GM21528 (cell line): ENCODE results near the gene SPTBN1.

Experiments
- ATAC-seq: cut with Tn5 transposase; IDR thresholded peaks from one replicate; pipeline ENCODE4 v1.9.1; 2021; ENCODE audit warnings: mild to moderate bottlenecking, moderate library complexity; ENCODE audit not compliant: unreplicated experiment, low FRiP score

SPTBN1 gene

DNA sequence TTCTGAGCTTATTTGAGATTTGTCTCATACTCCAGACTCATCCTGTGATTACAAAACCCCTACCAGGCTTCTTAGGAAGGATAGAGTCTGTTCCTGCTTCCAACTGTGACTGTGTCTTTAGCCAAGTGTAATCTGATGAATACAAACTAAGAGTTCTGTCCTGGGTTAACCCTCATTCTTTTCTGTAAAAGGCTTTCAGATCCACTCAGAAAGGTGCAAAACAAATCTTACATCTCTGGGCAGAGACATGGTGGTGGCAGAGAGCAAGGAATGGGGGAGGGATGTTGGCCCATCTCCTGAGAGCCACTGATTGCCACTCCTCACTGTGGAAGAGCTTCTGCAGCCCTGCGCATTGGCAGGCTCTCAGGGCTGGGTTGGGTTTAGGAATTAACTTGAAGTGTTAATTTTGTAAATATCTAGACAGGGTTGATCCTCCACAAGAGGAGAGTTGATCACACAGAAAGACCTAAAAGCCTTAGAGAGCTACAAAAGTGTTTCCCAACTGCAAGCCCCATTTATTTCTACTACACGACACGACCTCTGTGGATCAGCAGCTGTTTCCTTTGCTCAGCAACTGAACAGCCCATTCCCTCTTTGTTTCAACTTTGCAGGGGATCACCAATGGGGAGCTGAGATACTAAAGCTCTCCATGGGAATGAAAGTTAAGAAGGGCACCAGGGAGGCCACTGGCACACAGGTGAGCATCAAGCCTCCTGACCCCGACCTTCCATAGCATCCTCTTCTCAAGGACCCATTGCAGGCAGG, 23.7 kb upstream of the SPTBN1 start:
- no peak for ATAC-seq

GRCh38 chr2:54434229-54434628, 21.9 kb upstream of the SPTBN1 start:
- no peak for ATAC-seq

DNA sequence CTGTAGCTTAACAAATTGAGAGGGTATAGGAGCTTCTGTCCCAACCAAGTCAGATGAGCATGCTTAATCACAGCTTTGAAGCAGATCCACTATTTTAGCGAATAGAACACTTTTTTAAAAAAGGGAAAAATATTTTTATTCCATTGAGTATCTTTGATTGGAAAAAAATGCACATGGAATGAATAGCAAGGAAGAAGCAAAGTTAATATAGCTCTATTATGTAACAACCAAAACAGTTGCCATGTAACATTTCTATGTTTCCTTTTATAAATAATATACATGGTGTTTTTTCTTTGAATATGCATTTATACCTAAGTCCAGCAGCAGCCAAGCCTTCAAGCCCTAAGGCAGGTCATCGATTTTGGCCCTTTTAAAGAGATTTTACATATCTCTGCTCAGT, 21.4 kb upstream of the SPTBN1 start:
- no peak for ATAC-seq

GRCh38 chr2:54435325-54436226, 20.6 kb upstream of the SPTBN1 start:
- no peak for ATAC-seq

- no peak for ATAC-seq
Observed at GRCh38 chr2:54437588-54437987, 18.5 kb upstream of the SPTBN1 start.

GRCh38 chr2:54438271-54438670, 17.9 kb upstream of the SPTBN1 start:
- no peak for ATAC-seq

GRCh38 chr2:54439582-54439981, 16.5 kb upstream of the SPTBN1 start:
- ATAC-seq = no peak

DNA sequence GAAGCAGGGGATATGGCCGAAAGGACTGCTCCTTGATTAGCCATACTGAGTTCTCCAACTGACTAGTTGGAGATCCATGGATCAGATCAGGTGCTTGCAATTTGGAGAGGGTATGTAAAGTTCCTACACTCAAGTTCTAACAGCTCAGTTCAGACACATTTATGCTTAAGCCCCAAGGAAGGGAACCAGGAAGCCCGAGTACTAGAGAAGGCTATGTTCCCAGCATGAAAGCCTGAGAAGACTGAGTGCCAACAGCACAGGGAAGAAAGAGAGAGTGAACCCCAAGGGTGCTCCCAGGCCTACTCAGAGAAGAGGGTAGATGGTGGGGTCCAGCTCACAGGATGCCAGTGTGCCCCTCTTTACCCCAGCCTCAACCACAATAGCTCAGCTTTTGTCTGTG, 16.1 kb upstream of the SPTBN1 start:
- ATAC-seq = no peak

- ATAC-seq = no peak
Observed at GRCh38 chr2:54444503-54444902, 11.6 kb upstream of the SPTBN1 start.

- ATAC-seq = no peak
Observed at GRCh38 chr2:54446122-54446521, 10.0 kb upstream of the SPTBN1 start.

DNA sequence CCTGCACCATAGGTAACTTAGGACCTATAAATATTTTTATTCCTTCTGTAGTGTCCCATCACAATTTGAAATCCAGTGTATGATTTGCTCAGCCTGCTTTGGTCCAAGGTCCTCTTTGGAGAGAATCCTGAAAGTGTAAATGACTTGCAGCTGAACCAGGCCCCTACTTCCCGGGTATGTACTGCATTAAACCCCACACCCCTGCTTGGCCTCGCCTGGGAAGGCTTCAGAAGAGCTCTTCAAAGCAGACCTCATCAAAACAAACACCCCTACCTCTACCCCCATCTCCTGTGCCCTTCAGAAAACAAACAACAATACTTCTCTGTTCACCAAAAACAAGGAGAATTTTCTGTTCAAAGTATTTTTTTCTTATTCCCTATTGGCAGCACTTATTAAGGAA, 9.5 kb upstream of the SPTBN1 start:
- ATAC-seq = no peak

- no peak for ATAC-seq
Observed at GRCh38 chr2:54454548-54455130, 1.5 kb upstream of the SPTBN1 start.

- no peak for ATAC-seq
Observed at GRCh38 chr2:54455131-54455562, 980 bp upstream of the SPTBN1 start.

DNA sequence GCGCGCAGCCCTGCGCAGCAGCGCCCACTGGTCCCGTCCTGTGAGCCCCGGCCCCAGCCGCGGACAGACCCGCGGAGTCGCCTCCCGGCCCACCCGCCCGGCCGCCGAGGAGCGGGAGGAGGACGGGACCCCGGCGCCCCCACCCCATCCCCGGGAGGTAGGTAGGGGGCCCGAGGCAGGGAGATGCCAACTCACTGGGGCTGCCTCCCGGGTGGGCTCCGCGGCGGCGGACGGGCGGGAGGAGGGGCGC, 160 bp downstream of the SPTBN1 start:
- ATAC-seq = peak; percentile 41

- ATAC-seq = peak; percentile 47
Observed at GRCh38 chr2:54456612-54457322, 640 bp downstream of the SPTBN1 start.

GRCh38 chr2:54457323-54458023, 1.3 kb downstream of the SPTBN1 start:
- no peak for ATAC-seq

- no peak for ATAC-seq
Observed at GRCh38 chr2:54459037-54459441, 2.9 kb downstream of the SPTBN1 start.

GRCh38 chr2:54461261-54461660, 5.1 kb downstream of the SPTBN1 start:
- no peak for ATAC-seq

GRCh38 chr2:54464341-54464740, 8.2 kb downstream of the SPTBN1 start:
- no peak for ATAC-seq

GRCh38 chr2:54465143-54465542, 9.0 kb downstream of the SPTBN1 start:
- no peak for ATAC-seq
